ENCODE measurements around the gene NECAB3. TPM values are rescaled to one million over a fixed set of nuclear protein-coding genes. Genes with fewer than 3 reads are reported as not detected.

NECAB3 gene
- total RNA-seq, 2 experiments from 2014 or later: 62.4 to 79.4 TPM

- no peak for TF ChIP-seq CTCF (conservative IDR thresholded peaks at IDR 0.05; ENCODE audit: low read length)
- Histone ChIP-seq H3K4me3 (ENCODE audit: low read depth, low read length, poor library complexity, severe bottlenecking) (peak overlapping the region; percentile 90), H3K9me2 (ENCODE audit: insufficient read depth, low read length) (no peaks in the 10 kb centered on the region), H3K4me2 (ENCODE audit: low read length) (peak overlapping the region; percentile 97), H3K36me3 (ENCODE audit: insufficient read depth, low read length) (peaks cover 44% of the 10 kb centered on the region), H4K20me1 (ENCODE audit: insufficient read depth, low read length) (peaks cover 23% of the 10 kb centered on the region), H3K9me3 (ENCODE audit: low read length) (no peaks in the 10 kb centered on the region), H3K27ac (ENCODE audit: low read depth, low read length, poor library complexity, severe bottlenecking) (peak overlapping the region; percentile 94), H3K79me2 (ENCODE audit: insufficient read depth, low read depth, low read length) (peaks cover 47% of the 10 kb centered on the region), H3K4me1 (ENCODE audit: insufficient read depth, low read length, poor library complexity, severe bottlenecking) (peaks cover 79% of the 10 kb centered on the region), H2AFZ (ENCODE audit: low read length) (no peak overlapping the region)
- DNase-seq (ENCODE audit: low spot score): peak; percentile 98
- CTCF ChIA-PET (ENCODE audit: unreplicated experiment): interaction anchor here (0.7 to 1.3 kb wide), 4 partner anchors 17 to 555 kb away, joined by 3 to 9 read pairs (median 4); no protein-coding TSS in a partner anchor
- BruUV-seq (replicated peaks): no TSS peak
- intact Hi-C loops (cut with micrococcal nuclease; ENCODE audit: unreplicated experiment): loop anchor here (1.0 to 10.0 kb wide), 6 partner anchors 19 to 1929 kb away; partner anchors contain the start of genes ACTL10, EIF2S2, SPAG4 and ZNF341
- POLR2A ChIA-PET: interaction anchor here (0.6 to 2.1 kb wide), 9 partner anchors 8 to 117 kb away, joined by 3 to 6 read pairs (median 4); partner anchors contain the start of gene ACTL10
Observed at GRCh38 chr20:33685328-33686099, 11.3 kb upstream of the NECAB3 start.

GRCh38 chr20:33684533-33685327 is 10.5 kb upstream of the NECAB3 start:
- H3K27ac ChIP-seq (ENCODE audit: low read depth, low read length, poor library complexity, severe bottlenecking): peak overlapping the region; percentile 94
- H4K20me1 ChIP-seq (ENCODE audit: insufficient read depth, low read length): peaks cover 27% of the 10 kb centered on the region
- peak; percentile 74 for DNase-seq (ENCODE audit: low spot score)
- H2AFZ ChIP-seq (ENCODE audit: low read length): no peak overlapping the region
- no peak for TF ChIP-seq EZH2phosphoT487 (IDR thresholded peaks at IDR 0.05; ENCODE audit: borderline replicate concordance, low read depth, low read length)
- no peak for TF ChIP-seq CTCF (conservative IDR thresholded peaks at IDR 0.05; ENCODE audit: low read length)
- no TSS peak for BruUV-seq (replicated peaks)
- H3K4me2 ChIP-seq (ENCODE audit: low read length): peak overlapping the region; percentile 97
- no peaks in the 10 kb centered on the region for H3K9me3 ChIP-seq (ENCODE audit: low read length)
- no peaks in the 10 kb centered on the region for H3K9me2 ChIP-seq (ENCODE audit: insufficient read depth, low read length)
- POLR2A ChIA-PET: interaction anchor here (0.7 to 2.1 kb wide), 9 partner anchors 9 to 240 kb away, joined by 3 to 6 read pairs (median 4); partner anchors contain the start of gene ACTL10
- peak overlapping the region; percentile 90 for H3K4me3 ChIP-seq (ENCODE audit: low read depth, low read length, poor library complexity, severe bottlenecking)
- peaks cover 53% of the 10 kb centered on the region for H3K79me2 ChIP-seq (ENCODE audit: insufficient read depth, low read depth, low read length)
- H3K4me1 ChIP-seq (ENCODE audit: insufficient read depth, low read length, poor library complexity, severe bottlenecking): peaks cover 80% of the 10 kb centered on the region
- intact Hi-C loops (cut with micrococcal nuclease; ENCODE audit: unreplicated experiment): loop anchor here (1.0 to 10.0 kb wide), 4 partner anchors 18 to 1930 kb away; partner anchors contain the start of genes ACTL10, EIF2S2 and SPAG4
- H3K36me3 ChIP-seq (ENCODE audit: insufficient read depth, low read length): peaks cover 52% of the 10 kb centered on the region
- CTCF ChIA-PET (ENCODE audit: unreplicated experiment): interaction anchor here (1.0 to 1.3 kb wide), 3 partner anchors 16 to 241 kb away, joined by 3 to 9 read pairs (median 5); no protein-coding TSS in a partner anchor
